CMK (cell line): ENCODE measurements around the gene ENPP7.

Source experiments
- DNase-seq: peaks from one replicate; pipeline ENCODE4 v3.0.0-alpha.2; 2010; ENCODE audit warnings: low read depth

The ENPP7 gene

DNA sequence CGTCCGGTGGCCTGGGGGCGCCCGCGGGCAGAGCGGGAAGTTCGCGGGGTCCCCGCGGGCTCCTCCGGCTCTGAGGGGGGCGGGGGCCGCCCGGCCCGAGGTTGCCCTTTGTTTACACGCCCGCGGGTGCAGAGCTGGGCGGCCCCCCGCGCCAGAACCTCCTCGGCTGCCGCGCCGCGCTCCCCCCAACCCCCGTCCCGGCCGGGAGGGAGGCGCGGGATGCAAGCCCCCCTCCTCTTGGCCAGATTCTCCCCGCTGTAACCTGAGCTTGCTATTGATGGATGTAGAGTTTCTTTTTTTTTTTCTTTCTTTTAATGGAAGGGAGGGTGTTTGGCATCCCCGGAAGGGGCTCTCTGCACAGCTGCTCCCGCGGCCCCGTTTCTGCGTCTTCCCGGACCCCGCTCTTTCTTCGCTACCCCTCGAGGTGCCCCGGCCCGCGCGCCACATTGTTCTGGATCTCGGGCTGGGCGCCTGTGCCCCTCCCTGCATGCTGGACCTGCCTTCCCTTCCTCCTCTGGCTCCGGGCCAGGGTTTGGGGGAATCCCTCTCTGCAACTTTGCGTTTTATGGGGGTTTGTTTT is 47.9 kb downstream of the ENPP7 start:
- no peak for DNase-seq

DNA sequence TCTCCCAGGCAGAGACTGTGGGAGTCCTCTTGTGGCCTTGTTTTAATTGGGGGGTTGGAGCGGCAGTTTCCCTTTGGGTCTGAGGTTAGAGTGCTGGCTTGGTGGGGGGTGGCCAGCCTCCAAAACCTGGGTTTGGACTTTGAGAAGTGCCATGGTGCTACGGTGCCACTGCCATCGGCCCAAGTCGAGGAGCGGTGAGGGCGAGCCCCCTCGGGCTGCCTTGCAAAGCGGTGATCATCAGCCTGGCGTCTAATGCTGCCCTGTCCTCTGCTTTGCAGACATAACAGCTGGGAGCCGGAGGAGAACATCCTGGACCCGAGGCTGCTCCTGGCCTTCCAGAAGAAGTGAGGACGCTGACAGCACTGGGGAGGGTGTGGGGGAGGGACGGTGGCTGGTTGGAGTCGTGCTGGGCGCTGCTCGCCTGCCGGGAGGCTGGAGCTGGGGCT is 48.4 kb downstream of the ENPP7 start:
- DNase-seq, result no peak

- DNase-seq, result no peak
Measured at GRCh38 chr17:79779661-79780365, 49.1 kb downstream of the ENPP7 start.

- no peak for DNase-seq
Measured at GRCh38 chr17:79781012-79781650, 50.4 kb downstream of the ENPP7 start.

DNA sequence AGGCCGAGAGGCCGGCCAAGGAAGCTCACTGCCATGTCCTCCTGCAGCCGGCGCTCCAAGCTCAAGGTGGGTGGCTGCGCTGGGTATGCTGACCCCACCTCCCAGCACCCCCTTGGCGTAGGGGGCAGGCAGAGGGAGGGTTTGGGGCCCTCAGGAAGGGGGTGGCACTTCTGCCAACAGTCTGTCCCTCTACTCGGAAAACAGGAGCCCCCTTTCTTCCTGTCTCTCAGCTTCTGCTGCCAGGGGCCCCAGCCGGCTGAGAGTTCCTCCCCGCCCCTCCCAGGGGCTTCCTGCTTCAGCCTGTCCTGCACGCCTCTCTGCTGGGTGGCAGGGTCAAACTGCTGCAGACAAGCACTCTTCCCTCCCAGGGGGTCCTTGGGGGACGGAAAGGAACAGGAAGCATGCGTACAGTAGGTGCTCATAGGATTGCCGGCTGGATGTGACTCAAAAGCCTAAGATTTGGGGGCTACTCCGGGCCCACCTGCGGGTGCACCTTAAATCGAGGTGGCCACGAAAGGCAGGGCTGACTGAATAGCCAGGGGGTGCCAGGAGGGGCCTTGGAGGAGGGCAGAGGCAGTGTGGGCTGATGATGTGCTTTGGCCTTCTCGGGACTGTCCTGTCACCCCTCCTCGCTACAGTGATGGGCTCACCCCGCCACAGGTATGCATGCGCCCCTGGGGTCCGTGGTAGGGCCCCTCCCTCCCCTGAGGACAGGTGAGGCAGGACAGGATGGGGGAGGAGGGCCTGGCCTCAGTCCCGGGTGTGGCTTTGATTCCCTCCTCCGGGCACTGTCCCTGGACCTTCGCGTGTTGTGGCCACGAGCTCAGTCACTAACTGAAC is 51.2 kb downstream of the ENPP7 start:
- DNase-seq, result no peak

DNA sequence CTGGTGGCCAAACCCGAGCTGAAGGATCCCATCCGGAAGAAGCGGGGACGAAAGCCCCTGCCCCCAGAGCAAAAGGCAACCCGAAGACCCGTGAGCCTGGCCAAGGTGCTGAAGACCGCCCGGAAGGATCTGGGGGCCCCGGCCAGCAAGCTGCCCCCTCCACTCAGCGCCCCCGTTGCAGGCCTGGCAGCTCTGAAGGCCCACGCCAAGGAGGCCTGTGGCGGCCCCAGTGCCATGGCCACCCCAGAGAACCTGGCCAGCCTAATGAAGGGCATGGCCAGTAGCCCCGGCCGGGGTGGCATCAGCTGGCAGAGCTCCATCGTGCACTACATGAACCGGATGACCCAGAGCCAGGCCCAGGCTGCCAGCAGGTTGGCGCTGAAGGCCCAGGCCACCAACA is 53.1 kb downstream of the ENPP7 start:
- no peak for DNase-seq

DNA sequence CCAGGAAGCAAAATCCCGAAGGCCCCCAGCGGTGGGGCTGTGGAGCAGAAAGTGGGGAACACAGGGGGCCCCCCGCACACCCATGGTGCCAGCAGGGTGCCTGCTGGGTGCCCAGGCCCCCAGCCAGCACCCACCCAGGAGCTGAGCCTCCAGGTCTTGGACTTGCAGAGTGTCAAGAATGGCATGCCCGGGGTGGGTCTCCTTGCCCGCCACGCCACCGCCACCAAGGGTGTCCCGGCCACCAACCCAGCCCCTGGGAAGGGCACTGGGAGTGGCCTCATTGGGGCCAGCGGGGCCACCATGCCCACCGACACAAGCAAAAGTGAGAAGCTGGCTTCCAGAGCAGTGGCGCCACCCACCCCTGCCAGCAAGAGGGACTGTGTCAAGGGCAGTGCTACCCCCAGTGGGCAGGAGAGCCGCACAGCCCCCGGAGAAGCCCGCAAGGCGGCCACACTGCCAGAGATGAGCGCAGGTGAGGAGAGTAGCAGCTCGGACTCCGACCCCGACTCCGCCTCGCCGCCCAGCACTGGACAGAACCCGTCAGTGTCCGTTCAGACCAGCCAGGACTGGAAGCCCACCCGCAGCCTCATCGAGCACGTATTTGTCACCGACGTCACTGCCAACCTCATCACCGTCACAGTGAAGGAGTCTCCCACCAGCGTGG is 53.7 kb downstream of the ENPP7 start:
- no peak for DNase-seq

DNA sequence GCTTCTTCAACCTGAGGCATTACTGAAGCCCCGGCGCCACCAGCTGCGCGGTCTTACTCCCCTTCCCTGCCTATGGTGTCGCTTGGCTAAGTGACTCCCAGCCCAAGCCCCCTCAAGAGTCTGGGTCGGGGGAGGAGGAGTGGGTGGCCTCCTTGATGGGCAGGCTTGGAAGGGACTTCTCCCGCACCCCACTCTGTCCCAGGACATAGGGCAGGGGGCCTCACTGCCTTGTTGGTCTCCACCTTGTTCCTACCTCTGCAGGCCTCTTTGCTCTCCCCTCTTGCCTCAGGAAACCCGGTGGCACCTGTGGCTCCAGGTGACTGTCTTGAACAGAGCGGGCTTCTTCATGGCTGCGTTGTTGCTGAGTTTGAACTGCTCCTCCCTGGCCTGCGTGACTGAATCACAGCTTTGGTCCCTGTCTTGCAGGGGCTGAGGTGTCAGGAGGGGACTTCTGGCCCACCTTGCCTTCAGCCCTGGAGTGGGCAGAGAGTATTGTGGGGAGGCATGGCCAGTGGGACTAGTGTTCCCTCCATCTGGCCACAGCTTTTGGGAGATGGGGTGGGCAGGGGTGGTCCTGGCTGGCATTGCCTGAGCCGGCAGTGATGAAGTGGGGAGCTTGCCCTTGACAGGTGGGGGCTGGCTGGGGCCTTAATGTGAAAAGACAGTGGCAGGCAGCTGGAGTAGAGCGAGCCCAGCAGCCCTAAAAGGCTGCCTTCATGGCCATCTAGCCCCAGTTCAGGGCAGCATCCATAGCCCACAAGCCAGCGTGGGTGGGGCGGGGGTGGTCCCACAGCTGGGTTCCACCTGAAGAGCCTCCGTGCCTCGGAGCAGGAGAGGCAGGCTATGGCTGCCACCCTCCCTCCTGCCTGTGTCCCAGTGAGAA is 54.5 kb downstream of the ENPP7 start:
- DNase-seq, result no peak

DNA sequence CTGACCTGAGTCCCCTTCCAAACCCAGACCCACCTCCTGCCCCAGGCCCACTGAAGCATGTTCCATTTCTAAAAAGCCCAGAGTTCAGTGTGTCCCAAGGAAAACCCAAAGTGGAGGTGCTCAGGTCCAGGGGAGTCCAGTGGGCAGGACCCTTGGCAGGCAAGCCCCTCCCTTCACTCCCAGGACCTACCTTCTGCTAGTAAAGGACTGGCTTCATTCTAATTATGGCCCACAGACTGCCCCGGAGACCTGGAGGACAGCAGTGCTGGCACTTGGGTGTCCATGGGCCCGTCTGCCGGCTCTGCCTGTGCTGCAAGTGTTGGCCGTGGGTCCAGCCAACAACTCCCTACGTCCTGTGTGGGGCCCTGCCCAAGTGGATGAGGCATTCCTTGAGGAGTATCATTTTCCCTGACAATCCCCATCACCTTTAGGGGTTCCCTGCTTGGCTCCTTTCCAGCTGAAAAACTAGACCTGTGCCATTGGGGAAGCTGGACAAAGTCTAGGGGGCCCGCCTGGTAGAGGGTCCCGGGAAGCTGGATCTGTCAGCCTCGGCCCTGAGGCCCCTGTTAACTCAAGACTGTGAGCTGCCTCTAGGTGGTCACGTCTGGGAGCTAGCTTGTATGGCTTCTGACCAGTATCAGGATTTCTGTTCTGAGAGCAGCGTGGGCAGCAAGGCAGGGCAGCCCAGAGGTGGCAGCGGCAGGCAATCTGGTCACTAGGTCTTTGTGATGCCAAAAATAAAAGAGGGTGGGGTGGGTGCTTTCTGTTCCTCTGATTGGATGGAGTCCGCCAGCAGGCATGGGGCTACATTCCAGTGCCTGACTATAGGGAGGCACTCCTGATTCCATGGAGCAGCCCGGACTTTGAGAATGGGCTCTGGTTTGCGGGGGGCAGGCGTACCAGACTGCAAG is 55.4 kb downstream of the ENPP7 start:
- DNase-seq, result no peak

- no peak for DNase-seq
Measured at GRCh38 chr17:79786930-79787643, 56.3 kb downstream of the ENPP7 start.

DNA sequence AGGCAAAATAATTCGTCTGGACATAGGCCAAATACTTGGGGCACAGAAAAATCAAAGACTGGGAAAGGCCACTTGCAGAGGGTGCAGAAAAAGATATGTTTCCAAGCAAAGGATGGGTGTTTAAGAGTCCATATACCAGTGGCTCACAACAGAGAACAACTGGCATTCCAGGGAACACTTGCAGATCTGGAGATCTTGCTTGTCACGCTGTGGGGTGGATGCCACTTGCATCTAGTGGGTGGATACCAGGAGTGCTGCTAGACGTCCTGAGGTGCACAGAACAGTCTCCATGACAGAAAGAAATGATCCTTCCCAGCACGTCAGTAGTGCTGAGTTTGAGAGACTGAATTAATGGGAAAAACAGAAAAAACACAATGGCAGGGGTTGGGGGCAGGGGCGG is 57.7 kb downstream of the ENPP7 start:
- DNase-seq, result no peak

DNA sequence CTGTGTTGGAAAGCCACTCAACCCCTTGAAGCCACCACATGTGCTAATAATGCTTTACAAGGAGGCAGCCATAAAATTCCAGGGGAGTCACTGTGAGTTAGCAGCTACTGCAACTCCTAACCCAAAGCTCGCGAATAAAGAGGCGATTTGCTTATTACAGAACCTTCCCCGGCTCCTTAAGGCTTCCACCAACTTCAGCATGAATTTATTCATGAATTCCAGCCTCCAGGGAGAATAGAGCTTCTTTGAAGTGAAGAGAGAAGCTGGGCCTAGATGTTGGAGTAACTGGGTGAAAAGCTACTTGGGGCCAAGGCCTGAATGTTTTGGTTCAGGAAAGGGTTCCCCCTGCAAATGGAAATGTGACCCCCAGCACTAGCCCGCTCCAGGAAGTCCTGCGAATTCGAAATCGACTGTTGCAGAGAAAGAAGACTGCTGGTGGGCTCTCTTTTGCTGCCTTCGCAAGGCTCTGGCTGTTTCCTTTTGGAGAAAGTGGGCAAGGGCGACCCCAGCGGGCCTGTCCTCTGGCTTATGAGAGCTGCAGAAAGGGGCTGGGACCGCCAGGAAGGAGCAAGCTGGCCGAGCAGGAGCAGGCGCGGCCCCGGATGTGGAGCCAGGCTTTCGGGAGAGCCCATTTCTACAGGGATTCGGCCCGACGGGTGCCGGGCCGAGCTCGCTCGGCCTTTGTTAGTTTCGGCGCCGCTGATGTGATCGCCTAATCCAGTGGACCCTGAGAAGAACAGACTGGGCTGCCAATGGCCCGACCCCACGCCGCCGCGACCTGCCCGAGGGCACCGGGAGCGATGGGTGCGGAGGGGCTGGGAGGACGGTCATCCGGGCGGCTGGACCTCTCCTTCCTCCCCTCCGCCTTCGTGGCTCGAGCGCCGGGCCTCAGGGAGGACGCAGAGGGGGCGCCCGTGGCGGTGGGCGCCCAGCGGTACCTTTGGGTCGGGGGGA is 58.5 kb downstream of the ENPP7 start:
- no peak for DNase-seq

GRCh38 chr17:79789943-79790804 is 59.4 kb downstream of the ENPP7 start:
- DNase-seq, result no peak

- no peak for DNase-seq
Measured at GRCh38 chr17:79790805-79791734, 60.3 kb downstream of the ENPP7 start.

- DNase-seq, result no peak
Measured at GRCh38 chr17:79791735-79792161, 61.0 kb downstream of the ENPP7 start.
